Measurements from ENCODE around the gene PTCD3.

- TF ChIP-seq CTCF (IDR thresholded peaks at IDR 0.05) (no peak), EP300 (IDR thresholded peaks at IDR 0.05) (no peak), POLR2A (IDR thresholded peaks at IDR 0.05) (no peak)
Measured at GRCh38 chr2:86070868-86071267, 35.2 kb upstream of the PTCD3 start.

Measured in ovary (tissue), 3 donors.